HT1080 (cell line): ENCODE data around the gene PPDPF. TPM values are rescaled to one million over a fixed set of nuclear protein-coding genes. Genes with fewer than 3 reads are reported as not detected.

Experiments
- total RNA-seq: library from RNA; depleted of rRNA; stranded (reverse); fragments of >200 nt; shearing (Covaris generic); gene quantifications from 2 replicates; pipeline ENCODE4 v1.2.3, GENCODE V29; 2014; rRNA removed

The PPDPF gene
- total RNA-seq, 1 experiment from 2014 or later, result 143 TPM

Other genes with a start within 250 kb of the PPDPF start
- 62.1 and 64.7 TPM in 2 replicates for gene ARFGAP1, start 248.0 kb upstream of the PPDPF start, total RNA-seq
- not detected in 2 replicates for gene COL20A1, start 227.6 kb upstream of the PPDPF start, total RNA-seq
- not detected in 2 replicates for gene CHRNA4, start 159.4 kb upstream of the PPDPF start, total RNA-seq
- under 0.01 and 0.23 TPM in 2 replicates for gene KCNQ2, start 48.1 kb upstream of the PPDPF start, total RNA-seq
- gene EEF1A2, start 21.7 kb upstream of the PPDPF start, total RNA-seq, result 203 and 276 TPM in 2 replicates
- not detected in 2 replicates for gene PTK6, start 16.6 kb downstream of the PPDPF start, total RNA-seq
- gene SRMS, start 27.0 kb downstream of the PPDPF start, total RNA-seq, result not detected in 2 replicates
- gene FNDC11, start 33.4 kb downstream of the PPDPF start, total RNA-seq, result not detected in 2 replicates
- 10.8 and 11.7 TPM in 2 replicates for gene HELZ2, start 53.5 kb downstream of the PPDPF start, total RNA-seq
- gene GMEB2, start 106.3 kb downstream of the PPDPF start, total RNA-seq, result 18.3 and 22.0 TPM in 2 replicates
- gene STMN3, start 132.7 kb downstream of the PPDPF start, total RNA-seq, result 30.9 and 33.2 TPM in 2 replicates
- gene RTEL1, start 137.5 kb downstream of the PPDPF start, total RNA-seq, result 13.1 and 19.3 TPM in 2 replicates
- 5.9 and 7.2 TPM in 2 replicates for gene TNFRSF6B, start 175.9 kb downstream of the PPDPF start, total RNA-seq
- 44.6 and 46.2 TPM in 2 replicates for gene ARFRP1, start 187.2 kb downstream of the PPDPF start, total RNA-seq
- 29.1 and 29.6 TPM in 2 replicates for gene ZGPAT, start 187.3 kb downstream of the PPDPF start, total RNA-seq
- 5.8 and 10.3 TPM in 2 replicates for gene LIME1, start 215.9 kb downstream of the PPDPF start, total RNA-seq
- 39.8 and 49.2 TPM in 2 replicates for gene SLC2A4RG, start 219.0 kb downstream of the PPDPF start, total RNA-seq